NCI-H1417 treated with DMSO at 0.1 percent for 48 hours (cell line): ENCODE measurements around the gene DOC2A.

Experiments
- DNase-seq: peaks from one replicate; lab custom pipeline; 2025; lab: John Stamatoyannopoulos, UW

Gene DOC2A

GRCh38 chr16:30005341-30006094, 5.3 kb downstream of the DOC2A start:
- no peak for DNase-seq

- DNase-seq, result no peak
These were observed 6.0 kb downstream of the DOC2A start for GRCh38 chr16:30004811-30005242.

- DNase-seq, result no peak
These were observed 6.4 kb downstream of the DOC2A start for GRCh38 chr16:30004424-30004776.

GRCh38 chr16:30003670-30004423, 7.0 kb downstream of the DOC2A start:
- DNase-seq, result no peak

GRCh38 chr16:30002614-30003346, 8.0 kb downstream of the DOC2A start:
- no peak for DNase-seq

GRCh38 chr16:30000735-30001631, 9.8 kb downstream of the DOC2A start:
- DNase-seq, result no peak

GRCh38 chr16:29999605-30000004, 11.2 kb downstream of the DOC2A start:
- no peak for DNase-seq

- DNase-seq, result no peak
These were observed 14.0 kb downstream of the DOC2A start for GRCh38 chr16:29996766-29997250.

GRCh38 chr16:29995911-29996765, 14.7 kb downstream of the DOC2A start, which contains the start of gene INO80E:
TSS of gene INO80E (plus strand) at chr16:29996241. CDS start at chr16:29996311, 70 bp downstream.
- peak; percentile 78 for DNase-seq

- DNase-seq, result peak; percentile 54
These were observed 15.4 kb downstream of the DOC2A start, which contains the start of gene HIRIP3 for GRCh38 chr16:29995324-29995910. TSS of gene HIRIP3 (minus strand) at chr16:29995617. CDS start at chr16:29995605, 12 bp downstream.

- no peak for DNase-seq
These were observed 16.1 kb downstream of the DOC2A start for GRCh38 chr16:29994600-29995323.

- DNase-seq, result no peak
These were observed 16.8 kb downstream of the DOC2A start for GRCh38 chr16:29993903-29994599.

- DNase-seq, result no peak
These were observed 17.5 kb downstream of the DOC2A start for GRCh38 chr16:29993191-29993902.

- DNase-seq, result no peak
These were observed 18.4 kb downstream of the DOC2A start for GRCh38 chr16:29992344-29992967.

- DNase-seq, result no peak
These were observed 19.3 kb downstream of the DOC2A start for GRCh38 chr16:29991571-29991904.

GRCh38 chr16:29990883-29991570, 19.8 kb downstream of the DOC2A start:
- no peak for DNase-seq

GRCh38 chr16:29990034-29990433, 20.8 kb downstream of the DOC2A start:
- no peak for DNase-seq
